Fibroblast of skin of back (primary cell): ENCODE measurements around the gene COPS9.

Source experiments
- DNase-seq: peaks from one replicate; pipeline ENCODE4 v3.0.0-alpha.2; 2013

COPS9 gene

GRCh38 chr2:240165661-240166060 is 29.6 kb upstream of the COPS9 start:
- no peak for DNase-seq

GRCh38 chr2:240165034-240165433 is 28.9 kb upstream of the COPS9 start:
- no peak for DNase-seq

- no peak for DNase-seq
Measured at GRCh38 chr2:240164586-240164985, 28.5 kb upstream of the COPS9 start.

DNA sequence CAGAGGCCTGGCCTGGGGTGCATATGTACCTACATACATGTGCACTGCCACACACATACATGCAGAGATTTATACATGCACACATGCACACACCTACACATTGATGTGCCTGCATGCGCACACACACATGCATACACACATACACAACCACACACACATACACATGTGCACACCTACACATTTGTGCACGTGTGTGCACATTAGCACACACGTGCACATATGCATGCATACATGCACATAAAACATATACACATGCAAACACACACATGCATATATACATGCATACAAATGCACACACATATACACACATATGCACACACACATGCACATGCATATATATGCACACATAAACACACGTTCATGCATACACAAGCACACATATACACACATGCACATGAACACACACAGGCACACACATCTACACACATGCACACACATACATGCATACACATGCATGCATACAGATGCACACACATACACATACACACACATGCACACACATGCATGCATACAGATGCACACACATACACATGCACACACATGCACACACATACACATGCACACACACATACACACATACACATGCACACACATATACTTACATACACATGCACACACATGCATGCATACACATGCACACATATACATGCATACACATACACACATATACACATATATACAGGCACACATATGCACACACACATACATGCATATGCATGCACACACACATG is 27.9 kb upstream of the COPS9 start:
- no peak for DNase-seq

- no peak for DNase-seq
Measured at GRCh38 chr2:240162939-240163714, 27.0 kb upstream of the COPS9 start.

- no peak for DNase-seq
Measured at GRCh38 chr2:240162531-240162930, 26.4 kb upstream of the COPS9 start.

DNA sequence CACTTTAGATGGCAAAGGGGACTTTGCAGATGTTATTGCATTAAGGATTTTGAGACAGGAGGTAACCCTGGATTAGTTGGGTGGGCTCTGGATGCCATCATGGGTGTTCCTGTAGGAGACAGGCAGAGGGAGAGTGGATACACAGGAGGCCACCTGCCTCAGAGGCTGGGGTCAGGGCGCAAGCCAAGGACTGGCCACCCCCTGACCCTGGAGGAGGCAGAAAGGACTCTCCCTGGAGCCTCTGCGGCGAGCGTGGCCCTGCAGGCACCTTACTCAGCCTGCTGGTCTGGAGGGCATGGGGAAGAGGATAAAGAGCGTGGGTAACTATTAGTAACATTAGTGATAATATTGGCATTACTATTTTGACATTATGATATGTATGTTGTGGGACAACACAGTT is 25.9 kb upstream of the COPS9 start:
- no peak for DNase-seq

DNA sequence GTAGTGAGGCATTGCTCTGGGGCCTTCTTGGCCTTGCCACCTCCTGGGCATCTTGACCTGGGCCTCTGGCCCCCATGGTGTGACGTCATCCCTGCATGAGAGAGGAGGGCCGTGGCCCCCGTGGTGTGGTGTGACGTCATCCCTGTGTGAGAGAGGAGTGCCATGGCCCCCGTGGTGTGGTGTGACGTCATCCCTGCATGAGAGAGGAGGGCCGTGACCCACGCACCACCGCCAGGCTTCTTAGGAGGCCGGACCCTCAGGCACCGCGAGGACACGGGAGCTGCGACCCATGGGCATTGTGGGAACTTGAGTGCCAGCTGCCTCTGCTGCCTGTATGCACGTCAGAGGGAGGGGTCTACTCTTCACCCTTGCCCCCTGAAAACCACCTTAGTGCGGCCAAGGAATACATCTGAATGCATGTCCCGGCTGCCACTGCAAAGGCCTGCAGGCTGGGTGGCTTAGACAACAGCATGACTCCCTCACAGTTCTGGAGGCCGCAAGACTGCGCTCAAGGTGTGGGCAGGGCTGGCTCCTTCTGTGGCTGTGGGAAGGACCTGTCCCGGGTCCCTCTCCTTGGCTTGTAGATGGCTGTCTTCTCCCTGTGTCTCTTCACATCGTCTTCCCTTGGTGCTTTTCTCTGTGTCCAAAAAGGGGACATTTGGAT is 25.1 kb upstream of the COPS9 start:
- no peak for DNase-seq

DNA sequence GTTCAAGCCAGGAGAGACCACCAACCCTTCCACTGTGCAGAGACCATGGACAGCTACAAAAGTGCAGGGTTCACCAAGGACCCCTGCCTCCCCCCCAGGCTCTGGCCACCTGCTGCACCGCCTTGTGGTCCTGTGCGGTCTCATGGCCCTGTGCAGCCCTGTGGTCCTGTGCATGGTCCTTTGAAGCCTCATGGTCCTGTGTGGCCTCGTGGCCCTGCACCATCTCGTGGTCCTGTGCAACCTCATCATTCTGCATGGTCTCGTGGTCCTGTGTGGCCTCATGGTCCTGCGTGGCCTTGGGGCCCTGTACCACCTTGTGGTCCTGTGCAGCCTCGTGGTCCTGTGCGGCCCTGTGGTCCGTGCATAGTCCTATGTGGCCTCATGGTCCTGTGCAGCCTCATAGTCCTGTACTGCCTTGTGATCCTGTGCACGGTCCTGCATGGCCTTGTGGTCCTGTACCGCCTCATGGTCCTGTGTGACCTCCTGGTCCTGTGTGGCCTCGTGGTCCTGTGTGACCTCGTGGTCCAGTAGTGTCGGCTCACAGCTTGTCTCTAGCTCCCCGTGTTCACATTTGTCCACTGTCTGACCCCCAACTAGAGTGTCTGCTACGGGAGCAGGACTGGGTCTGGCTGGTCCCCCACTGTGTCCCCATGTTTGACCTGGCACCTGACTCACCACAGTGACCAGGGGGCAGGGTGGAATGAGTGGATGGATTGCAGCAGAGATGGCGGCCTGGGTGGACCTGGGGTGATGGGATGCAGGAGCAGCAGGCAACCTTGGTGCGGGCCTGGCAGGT is 24.4 kb upstream of the COPS9 start:
- no peak for DNase-seq

GRCh38 chr2:240159251-240159839 is 23.2 kb upstream of the COPS9 start:
- no peak for DNase-seq

GRCh38 chr2:240157147-240157470 is 21.0 kb upstream of the COPS9 start:
- DNase-seq = no peak

DNA sequence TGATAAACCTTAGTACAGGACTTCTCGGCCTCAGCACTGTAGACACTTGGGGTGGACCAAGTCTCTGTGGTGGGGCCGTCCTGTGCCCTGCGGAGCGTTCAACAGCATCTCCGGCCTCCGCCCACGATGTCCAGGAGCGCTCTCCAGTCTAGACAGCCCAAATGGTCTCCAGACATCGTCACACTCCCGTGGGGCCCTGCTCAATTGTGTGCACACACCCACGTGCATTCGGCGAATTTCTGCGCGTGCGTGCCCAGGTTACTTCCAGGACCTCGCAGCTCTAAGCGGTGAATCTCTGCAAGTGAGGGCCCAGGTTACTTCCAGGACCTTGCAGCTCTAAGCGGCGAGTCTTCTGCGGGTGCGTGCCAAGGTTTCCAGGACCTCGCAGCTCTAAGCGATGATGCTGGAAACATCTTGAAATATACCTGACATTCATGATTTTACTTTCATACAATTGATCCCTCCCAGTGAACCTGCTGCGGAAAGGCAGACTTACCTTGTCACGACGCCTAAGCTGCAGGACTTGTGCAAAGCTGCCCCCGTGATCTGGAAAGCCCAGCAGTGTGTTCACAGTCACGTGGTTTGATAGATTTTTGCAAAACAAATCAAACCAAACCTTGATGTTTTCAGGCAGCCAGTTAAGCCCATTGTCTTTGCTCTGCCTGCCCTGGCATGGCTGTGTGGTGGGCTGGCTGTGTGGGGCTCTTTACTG is 20.5 kb upstream of the COPS9 start:
- DNase-seq = no peak

GRCh38 chr2:240155745-240156390 is 19.8 kb upstream of the COPS9 start:
- DNase-seq = no peak

DNA sequence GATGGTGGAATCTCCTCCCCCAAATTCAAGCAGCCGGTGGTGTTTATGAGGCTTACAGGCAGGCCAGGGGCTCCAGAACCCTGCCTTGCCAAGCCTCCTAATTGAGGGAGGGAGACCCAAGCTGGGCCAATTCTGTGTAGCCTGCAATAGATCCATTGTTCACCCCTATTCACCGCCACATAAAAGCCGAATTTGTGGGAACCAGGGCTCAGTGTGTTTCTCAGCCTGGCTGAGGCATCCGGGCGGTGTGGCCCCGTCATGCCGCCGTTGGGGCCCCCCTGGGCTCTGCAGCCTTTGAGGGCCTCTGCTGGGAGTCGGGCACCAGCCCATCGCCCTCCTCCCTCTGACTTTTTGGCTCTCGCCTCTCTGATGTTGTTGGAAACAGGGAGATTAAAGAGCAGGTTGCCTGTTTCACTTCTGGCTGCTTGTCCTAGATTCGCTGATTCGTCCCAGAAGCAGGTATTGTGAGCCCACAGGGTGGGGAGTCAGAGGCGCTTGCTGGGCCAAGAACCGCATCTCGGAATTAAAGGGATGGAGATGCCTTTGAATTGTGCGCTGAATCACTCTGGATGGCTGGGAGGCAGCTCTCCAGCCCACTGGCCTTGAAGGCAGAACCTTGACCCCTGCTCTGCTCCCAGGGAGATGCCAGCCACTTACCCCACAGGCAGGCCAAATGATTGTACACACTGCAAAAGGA is 19.1 kb upstream of the COPS9 start:
- DNase-seq = no peak

DNA sequence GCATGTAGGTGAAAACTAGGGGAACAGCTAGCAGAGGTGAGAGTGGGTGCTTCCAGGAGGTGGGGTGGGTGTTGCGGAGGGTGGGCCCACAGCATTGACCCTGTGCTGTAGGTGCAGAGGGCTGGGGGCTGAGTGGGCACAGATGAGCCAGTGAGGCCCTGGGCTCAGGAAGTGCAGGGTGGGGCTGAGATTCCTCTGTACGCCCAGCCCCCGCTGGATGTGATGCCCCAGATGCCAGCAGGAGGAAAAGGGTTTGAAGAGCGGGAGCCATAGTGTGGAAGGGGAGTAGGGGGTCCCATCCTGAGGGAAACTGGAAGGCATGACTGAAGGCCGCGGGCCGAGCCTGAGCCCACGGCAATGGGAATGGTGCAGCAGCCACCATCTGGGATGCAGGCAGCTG is 18.5 kb upstream of the COPS9 start:
- no peak for DNase-seq

DNA sequence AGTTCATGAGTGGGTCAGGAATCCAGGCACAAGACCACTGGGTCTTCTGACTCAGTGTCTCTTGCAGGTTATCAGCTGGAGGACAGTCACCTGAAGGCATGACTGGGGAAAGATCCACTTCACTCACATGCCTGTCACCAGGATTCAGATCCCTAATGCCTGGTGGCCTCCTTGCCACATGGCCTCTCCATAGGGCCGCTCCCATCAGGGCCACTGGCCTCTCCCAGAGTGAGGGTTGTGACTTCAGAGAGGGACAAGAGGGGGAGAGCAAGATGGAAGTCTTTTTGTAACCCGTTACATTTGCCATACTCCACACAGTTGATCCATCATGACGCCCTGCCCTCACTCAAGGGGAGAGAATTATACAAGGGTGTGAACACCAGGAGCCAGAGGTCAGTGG is 17.3 kb upstream of the COPS9 start:
- DNase-seq = no peak

DNA sequence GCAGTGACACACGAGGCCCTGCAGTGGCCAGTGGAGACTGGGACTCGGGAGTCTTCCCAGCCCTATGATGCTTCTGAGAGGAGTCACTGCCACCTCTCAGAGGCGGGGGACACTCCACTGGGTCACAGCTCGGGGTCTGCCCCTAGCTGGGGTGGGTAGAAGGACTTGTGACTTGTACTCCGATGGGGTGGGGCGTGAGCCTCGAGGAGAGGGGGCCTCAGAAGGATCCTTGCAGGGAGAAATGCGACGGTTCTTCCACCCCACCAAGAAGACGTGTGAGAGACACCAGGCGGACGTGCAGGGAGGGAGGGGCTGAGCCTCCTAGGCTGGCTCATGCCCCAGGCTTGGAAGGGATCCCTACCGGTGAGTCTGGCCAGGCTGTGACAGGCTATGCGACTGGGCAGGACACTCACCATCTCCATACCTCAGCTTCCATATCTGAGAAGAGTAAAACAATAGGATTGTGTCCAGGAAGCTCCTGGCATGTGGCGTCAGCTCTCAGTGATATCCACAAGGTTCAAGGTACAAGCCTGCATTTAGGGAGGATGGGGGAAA is 15.4 kb upstream of the COPS9 start:
- no peak for DNase-seq

GRCh38 chr2:240149943-240150784 is 14.1 kb upstream of the COPS9 start:
- DNase-seq = peak; percentile 9

DNA sequence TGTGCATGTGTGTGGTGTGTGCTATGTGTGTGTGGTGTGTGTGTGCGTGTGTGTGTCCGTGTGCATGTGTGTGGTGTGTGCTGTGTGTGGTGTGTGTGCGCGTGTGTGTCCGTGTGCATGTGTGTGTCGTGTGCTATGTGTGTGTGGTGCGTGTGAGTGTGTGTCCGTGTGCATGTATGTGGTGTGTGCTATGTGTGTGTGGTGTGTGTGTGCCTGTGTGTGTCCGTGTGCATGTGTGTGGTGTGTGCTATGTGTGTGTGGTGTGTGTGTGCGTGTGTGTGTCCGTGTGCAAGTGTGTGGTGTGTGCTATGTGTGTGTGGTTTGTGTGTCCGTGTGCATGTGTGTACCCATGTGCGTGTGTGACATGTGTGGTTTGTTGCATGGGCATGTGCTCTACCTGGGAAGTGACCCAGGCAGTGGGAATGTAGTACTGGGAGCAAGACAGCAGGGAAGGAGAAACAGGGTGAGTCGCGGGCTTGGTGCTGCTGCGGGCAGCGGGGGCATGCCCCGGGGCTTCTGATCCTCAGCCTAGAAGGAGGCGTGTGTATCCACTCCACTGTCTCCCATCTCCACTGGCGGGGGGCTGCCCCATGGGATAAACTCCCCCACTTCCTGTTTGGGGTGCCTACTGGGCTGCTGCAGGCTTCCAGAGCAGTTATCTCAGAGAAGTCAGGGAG is 11.9 kb upstream of the COPS9 start:
- DNase-seq = no peak
